Measurements from ENCODE around the gene TNIP3. TPM values are rescaled to one million over a fixed set of nuclear protein-coding genes. Genes with fewer than 3 reads are reported as not detected.
A peak's percentile ranks its signal among the peaks of the same experiment; 100 is the strongest.
"Not testable (repeated sequence)": the region's sequence is repeated elsewhere in the genome, so short reads cannot be mapped to it uniquely, and the experiment has no call there.

Gene TNIP3, protein sequence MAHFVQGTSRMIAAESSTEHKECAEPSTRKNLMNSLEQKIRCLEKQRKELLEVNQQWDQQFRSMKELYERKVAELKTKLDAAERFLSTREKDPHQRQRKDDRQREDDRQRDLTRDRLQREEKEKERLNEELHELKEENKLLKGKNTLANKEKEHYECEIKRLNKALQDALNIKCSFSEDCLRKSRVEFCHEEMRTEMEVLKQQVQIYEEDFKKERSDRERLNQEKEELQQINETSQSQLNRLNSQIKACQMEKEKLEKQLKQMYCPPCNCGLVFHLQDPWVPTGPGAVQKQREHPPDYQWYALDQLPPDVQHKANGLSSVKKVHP
- polyA plus RNA-seq (ENCODE audit: insufficient read length in 3 of 3) = 1 to 10 TPM; 1.6 to 3.0 (median 2.4) TPM
- long read RNA-seq, donor 1 = 0 reads
- long read RNA-seq, donor 2 = 0 reads
- long read RNA-seq, donor 3 = 0 reads
- long read RNA-seq, donor 4 = 0 reads
- long read RNA-seq, donor 5 = 0 reads
- long read RNA-seq, donor 6 = 0 reads
- long read RNA-seq, donor 7 = 0 reads
- long read RNA-seq, donor 8 = 0 reads
- long read RNA-seq, donor 9 = 0 reads
- long read RNA-seq, donor 10 = 0 reads
- long read RNA-seq, donor 11 = 0 reads
- long read RNA-seq, donor 12 = 0 reads
- long read RNA-seq, donor 13 = 0 reads
- long read RNA-seq, donor 14 = 0 reads
- long read RNA-seq, donor 15 = 0 reads
- long read RNA-seq, donor 16 = 0 reads

DNA sequence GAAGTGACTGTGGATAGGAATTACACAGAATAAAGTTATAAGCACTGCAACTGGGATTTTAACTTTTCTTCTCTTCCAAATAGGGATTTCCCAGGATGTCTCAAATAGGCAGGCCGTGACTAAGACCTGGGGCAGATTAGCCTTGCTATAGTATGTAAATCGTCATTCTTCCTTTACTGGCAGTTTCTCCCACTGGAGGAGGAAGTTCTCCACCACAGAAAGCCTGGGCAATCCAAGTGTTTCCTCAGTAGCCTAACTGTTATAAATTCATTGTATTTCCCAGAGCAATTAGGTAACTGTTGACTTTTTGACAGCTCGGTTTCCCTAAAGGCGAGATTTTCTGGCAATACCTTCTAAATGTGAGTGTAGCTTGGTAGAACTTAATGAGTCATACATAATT is at the start of gene TNIP3:
TSS of gene TNIP3 (minus strand) at position 31 of the 400 bp plus-strand sequence. CDS start 196 bp downstream, outside the sequence.
- DNase-seq = no peak

DNA sequence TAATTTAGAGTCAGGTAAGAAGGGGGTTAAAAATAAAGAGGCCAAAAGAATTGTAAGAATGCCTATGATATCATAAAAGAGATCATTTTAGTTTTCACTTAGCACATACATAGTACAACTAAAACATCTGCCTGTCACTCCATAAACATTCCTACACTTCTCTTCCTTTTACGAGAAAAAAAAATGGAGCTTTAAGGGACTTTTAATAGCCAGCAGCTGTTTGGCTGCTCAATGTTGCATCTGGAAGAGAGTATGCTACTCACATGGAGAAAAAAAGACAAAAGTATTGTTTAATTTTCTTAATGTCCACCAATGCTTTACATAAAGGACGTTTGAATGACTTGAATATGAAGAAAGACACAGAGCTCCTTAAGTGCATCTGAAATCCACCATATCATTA is 48.7 kb upstream of the TNIP3 start:
- DNase-seq = no peak

- DNase-seq = no peak
These were observed 45.0 kb upstream of the TNIP3 start for GRCh38 chr4:121209171-121209570.

GRCh38 chr4:121208244-121209007 is 44.3 kb upstream of the TNIP3 start:
- DNase-seq = no peak

GRCh38 chr4:121205777-121206176 is 41.7 kb upstream of the TNIP3 start:
- not testable (repeated sequence) for DNase-seq

DNA sequence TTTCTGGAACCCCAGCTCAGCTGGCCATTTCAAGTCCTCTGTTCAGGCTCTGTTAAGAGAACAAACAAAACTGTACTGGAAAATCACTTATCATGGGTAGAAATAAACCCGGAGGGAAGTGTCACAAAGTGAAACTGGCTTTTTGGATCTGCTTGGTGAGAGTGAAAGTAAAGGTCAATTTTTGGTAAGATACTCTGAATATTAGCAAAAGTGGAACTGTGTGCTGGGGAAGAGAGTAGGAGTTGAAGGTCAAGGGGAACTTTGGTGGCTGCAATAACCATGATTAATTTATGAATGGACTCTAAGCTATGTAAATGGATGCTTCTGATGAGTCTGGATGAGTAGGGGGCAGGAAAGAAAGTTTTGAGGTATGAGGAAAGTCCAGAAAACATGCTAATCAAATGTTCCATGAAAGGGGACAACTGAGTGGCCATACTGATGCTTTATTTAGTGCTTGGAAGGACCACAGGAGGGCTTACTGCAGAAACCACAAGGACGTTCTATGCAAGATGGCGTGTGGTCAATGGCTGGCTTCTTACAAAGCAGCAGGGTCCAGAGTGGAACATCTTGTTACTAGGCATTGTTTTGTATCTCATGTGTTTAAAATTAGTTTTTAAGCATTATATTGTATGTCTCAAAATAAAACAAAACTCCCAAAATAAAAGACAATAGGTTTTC is 36.8 kb upstream of the TNIP3 start:
- no peak for DNase-seq

DNA sequence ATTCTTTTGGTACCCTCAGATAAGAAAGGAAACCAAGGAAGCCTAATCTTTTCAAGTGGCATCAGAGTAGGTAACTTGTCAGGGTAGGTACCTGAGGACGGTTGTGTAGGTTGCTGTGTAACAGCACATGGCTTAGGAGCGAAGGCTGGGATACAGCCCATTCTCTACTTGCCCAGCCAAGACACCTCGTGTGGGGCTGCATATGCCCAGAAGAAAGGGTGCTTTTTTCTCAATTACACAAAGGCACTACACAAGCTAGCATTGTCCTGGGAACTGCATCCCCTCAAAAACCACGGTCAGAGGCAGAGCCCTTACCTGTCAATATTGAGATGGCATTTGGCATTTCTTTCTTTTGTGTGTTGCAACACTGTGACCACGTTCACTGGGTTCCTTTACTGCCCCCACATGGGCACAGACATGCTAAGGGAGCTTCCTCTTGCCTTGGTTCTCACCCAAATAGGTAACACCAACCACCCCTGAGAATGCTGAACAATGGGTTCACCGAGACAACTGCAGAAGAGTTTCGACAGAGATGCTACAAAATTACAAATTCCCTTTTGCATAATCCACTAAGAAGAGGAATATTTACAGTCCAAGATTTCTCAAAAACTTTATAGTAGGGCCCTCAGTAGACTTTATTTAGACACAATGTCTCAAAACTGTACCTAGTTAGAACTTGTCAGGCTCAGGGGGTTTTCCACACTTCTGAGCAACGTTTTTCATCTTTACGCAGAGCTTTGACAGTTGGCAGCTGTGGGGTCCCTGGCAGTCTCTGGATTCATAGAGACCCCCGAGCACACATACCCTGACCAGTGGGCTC is 35.8 kb upstream of the TNIP3 start:
- no peak for DNase-seq

DNA sequence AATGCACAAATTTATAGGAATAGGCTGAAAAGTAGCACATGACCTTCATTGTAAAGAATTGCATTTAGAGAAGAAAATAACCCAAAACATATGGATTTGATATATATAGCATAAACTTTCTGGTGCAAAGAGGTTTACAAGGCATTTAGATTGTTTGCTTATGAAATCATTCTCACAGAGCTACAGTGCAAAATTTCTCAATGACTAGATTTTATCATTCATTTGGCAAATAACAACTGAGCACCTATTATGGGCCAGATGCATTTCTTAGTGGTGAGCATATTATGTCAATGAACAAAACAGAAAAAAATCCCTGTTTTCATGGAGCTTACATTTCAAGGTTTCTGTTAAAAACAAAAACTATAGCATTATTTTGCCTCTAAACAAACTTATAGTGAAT is 34.1 kb upstream of the TNIP3 start:
- no peak for DNase-seq

GRCh38 chr4:121195649-121196048 is 31.5 kb upstream of the TNIP3 start:
- no peak for DNase-seq

- DNase-seq = peak; percentile 35
These were observed 28.4 kb upstream of the TNIP3 start for GRCh38 chr4:121192480-121192879.

DNA sequence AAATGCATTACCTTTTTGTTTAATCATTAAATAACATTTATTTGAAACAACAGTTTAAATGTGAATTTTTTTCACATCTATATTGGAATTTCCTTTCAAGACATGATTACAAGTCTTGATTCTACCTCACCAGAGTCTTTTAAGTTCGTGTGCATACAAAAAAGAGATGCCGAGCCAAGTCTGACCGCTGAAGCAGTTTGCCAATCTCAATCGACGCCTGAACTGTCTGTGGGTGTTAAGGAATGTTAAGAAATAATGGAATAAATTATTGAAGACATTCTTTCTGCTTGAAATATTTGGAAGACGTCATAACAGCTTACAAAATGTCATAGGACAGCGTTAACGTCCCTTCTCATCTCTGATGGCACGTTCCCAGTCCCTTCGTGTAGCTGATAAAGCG is 27.9 kb upstream of the TNIP3 start:
- DNase-seq = no peak

- no peak for DNase-seq
These were observed 27.2 kb upstream of the TNIP3 start for GRCh38 chr4:121191361-121191760.

DNA sequence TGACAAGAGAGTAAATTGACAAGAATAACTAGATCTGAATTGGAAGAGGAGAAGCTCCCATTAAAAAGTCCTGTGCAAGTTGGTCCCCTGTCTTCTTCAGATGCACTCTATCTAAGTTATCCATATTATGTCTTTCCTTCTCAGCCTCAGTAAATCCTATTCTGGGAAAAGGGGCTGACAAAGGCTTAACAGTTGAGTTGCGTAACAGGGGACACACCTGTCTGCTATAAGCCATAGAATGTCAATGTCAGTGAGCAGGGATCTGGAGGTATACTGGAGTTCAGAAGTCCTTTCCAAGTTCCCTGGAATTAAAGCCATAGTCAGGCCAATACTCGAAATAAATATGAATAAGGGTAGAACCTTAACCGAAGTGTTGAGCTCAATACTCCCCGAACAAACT is 26.3 kb upstream of the TNIP3 start:
- no peak for DNase-seq

- no peak for DNase-seq
These were observed 25.4 kb upstream of the TNIP3 start for GRCh38 chr4:121189326-121190215.

GRCh38 chr4:121187206-121187605 is 23.1 kb upstream of the TNIP3 start:
- no peak for DNase-seq

GRCh38 chr4:121185960-121186359 is 21.8 kb upstream of the TNIP3 start:
- no peak for DNase-seq

- no peak for DNase-seq
These were observed 19.9 kb upstream of the TNIP3 start for GRCh38 chr4:121183989-121184388.

DNA sequence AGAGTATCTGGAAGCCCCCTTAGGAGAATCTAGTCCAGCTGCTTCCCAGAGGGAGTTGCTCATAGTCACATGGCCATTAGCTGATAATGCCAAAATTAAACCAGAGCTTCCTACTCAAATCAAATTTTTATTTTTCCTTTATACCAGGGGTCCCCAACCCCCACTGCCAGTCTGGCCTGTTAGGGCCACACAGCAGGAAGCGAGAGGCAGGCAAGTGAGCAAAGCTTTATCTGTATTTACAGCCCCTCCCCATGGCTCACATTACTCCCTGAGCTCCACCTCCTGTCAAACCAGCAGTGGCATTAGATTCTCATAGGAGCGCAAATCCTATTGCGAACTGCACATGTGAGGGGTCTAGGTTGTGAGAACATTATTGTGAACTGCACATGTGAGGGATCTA is 19.2 kb upstream of the TNIP3 start:
- no peak for DNase-seq

DNA sequence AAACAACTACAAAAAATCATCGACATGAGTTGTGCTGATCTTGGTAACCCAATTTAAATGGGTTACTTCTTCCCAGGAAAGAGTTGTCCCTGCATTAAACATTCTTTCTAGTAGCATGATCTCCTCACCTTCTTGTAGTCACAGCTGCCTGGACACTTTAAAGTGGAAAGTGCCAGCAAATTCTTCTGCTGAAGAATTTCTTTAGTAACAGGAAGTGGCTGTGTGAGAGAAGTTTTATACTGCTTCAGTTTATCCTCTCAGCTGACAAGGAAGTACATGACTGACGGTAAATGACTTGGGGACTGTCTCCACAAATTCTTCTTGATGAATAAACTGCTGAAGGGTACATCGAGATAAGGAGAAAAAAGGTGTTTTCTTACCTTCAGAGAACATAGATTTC is 18.2 kb upstream of the TNIP3 start:
- DNase-seq = no peak

GRCh38 chr4:121181493-121181892 is 17.4 kb upstream of the TNIP3 start:
- no peak for DNase-seq
